DMS 273 (cell line): ENCODE data around the gene PSMD5.
"Not testable (repeated sequence)": the region's sequence is repeated elsewhere in the genome, so short reads cannot be mapped to it uniquely, and the experiment has no call there.

Source experiments
- DNase-seq: peaks from one replicate; lab custom pipeline; 2025; ENCODE audit not compliant: unreplicated experiment; lab: John Stamatoyannopoulos, UW

Gene PSMD5

DNA sequence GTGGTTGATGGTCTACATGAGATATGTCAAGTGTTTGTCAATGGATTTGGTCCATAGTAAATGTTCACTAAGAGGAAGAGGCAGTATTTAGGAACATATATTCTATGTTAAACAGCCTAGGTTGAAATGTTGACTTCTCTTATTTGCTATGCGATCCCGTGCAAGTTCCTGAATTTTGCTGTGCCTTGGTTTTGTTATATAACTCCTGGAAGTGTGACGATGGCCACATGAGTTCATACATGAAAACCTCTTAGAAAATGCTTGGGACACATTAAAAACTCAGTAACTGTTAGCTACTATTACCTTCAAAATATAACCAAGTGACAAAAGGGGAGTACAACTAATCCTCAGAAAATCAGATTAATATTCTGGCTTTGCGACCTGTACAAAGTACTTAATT is 27.6 kb downstream of the PSMD5 start:
- DNase-seq, result no peak

DNA sequence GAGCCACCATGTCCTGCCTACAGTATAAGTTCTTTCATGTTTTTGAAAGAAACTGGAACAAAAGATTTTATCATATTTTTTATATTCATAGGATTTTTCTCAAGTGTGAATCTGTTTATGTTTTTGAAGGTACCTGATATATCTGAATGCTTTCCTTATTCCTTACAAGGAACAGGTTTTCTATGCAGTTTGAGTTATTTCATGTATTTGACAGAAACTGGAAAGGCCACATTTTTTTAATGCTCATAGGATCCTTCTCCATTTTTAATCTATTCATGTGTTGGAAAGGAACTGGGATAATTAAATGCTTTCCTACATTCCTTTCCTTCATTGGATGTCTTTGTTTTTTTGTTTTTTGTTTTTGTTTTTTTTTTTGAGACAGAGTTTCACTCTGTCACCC is 33.8 kb downstream of the PSMD5 start:
- DNase-seq, result no peak

DNA sequence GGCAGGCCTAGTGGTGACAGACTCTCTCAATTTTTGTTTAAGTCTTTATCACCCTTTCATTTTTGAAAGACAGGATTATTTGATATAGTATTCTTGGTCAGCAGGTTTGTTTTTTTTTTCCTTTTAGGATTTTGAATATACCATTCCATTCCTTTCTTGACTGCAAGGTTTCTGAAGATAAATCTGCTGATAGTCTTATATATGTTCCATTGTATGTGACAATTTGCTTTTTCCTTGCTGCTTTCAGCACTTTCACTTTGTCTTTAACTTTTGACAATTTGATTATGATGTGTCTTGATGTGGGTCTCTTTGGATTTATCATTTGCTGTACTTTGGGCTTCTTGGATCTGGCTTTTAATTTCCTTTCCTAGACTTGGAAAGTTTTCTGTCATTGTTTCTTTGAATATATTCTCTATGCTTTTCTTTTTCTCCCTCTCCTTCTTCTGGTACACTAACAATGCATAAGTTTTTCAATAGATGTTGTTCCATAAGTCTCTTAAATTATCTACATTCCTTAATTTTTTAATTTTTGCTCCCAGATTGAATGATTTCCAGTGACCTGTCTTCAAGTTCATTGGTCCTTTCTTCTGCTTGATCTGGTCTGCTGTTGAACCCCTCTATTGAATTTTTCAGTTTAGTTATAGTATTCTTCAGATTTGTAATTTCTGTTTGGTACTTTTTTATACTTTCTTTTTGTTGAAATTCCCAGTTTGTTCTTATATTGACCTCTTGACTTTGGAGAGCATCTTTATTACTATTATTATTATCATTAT is 34.9 kb downstream of the PSMD5 start:
- no peak for DNase-seq

DNA sequence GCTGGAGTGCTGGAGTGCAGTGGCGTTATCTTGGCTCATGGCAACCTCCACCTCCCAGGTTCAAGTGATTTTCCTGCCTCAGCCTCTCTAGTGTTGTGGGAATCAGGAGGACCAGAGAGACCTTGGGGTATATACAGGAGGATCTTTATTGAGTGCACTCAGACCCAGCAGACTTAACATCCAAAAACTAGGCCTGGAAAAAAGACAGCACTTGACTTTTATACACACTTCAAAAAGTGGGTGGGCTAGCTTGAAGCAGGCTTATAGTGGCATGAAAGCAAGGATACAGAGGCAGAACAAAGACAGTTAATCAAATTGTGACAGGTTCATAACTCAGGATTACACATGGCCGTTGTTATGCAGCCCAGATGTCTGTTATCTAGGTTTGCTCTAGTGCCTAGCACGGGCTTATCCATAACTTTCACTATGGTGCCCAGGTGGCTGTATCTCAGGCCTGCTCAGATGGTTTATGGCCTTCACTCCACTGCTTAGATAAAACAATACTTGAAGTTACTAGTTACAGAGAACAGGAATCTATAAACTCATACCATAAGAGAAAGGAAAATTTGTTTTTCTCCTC is 37.8 kb downstream of the PSMD5 start:
- not testable (repeated sequence) for DNase-seq

DNA sequence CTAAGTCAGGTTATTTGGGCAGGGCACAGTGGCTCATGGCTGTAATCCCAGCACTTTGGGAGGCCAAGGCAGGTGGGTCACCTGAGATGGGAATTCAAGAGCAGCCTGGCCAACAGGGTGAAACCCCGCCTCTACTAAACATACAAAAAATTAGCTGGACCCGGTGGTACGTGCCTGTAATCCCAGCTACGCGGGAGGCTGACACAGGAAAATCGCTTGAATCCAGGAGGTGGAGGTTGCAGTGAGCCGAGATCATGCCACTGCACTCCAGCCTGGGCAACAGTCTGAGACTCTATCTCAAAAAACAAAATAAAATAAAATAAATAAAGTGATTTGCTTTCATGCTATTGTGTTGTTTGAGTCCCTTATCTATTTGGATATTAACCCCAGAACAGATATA is 41.3 kb downstream of the PSMD5 start:
- DNase-seq, result no peak

DNA sequence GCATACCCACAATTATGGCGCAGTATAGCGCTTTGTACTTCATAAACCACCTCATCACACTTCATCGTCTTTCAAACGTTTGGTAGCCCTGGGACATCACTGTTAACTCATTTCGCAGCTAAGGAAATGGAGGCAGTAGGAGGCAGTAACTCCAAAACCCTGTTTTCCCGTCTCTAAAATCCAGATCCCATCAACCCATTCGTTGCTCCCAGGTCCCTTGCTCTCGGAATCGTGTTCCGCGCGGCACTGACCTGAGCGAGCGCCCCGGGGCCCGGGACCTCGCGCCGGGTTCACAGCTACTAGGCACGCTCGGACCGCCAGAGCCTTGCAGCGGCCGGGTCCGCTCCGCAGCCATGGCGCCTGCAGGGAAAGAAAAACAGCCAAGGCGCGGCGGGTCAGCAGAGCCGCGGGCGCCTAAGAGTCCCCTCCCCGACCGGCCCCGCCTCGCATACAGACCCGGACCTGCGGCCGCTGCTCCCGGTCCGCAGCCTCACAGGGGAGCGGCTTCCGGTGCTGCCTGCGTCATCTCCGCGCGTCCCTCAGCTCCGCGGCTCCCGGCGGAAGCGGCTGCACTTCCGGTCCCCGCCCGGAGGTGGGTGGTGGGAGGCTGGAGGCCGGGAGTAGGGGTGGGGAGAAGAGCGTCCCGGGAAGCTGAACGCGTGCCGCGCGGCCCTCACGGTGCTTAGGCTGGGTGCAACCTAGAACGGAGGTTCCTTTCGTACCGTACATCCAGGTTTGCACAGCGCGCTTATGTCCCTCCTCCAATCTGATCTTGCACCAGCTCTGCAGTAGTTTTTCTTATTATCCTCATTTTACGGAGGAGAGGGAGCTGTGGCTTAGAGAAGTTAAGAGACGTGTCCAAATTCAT is 49.6 kb downstream of the PSMD5 start, which contains the start of gene FBXW2:
TSS of gene FBXW2 (minus strand) at position 519 of the 868 bp plus-strand sequence. CDS start 5,158 bp downstream, outside the sequence.
- DNase-seq, result peak; percentile 97

DNA sequence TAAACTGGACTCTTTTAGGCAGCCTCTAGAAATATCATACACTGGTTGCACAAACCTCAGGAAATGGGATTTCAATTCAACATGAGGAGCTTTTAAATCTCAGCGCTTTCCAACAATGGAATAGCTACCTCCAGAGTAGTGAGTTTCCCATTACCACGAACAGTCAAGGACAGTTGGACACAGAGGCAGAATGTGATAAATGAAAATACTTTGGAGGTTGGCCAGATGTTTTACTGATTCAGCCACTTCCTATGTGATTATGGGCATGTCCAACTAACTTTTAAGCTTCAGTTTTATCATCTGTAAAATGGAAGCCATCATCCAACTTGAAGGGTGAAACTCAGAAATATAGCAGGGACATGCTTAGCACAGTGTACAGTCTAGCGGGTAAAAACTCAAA is 51.6 kb downstream of the PSMD5 start:
- no peak for DNase-seq

DNA sequence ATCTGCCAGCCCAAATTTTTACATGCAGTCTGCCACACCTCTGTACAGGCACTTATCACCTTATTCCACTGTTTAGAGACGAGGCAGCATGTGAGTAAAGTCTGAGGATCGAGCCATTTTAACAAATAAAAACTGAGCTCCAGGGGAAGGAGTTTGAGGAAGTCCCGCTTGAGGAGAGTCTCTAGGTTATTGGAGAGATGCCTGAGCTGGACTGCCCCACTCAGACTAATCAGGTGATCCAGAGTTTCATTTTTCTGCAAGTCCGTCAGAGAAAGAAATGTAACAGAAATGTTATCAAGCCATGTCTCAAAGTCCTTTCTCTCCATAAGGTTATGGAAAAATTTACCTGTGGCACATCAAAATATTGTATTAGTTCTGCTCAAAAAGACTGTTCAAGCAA is 54.8 kb downstream of the PSMD5 start:
- DNase-seq, result no peak

DNA sequence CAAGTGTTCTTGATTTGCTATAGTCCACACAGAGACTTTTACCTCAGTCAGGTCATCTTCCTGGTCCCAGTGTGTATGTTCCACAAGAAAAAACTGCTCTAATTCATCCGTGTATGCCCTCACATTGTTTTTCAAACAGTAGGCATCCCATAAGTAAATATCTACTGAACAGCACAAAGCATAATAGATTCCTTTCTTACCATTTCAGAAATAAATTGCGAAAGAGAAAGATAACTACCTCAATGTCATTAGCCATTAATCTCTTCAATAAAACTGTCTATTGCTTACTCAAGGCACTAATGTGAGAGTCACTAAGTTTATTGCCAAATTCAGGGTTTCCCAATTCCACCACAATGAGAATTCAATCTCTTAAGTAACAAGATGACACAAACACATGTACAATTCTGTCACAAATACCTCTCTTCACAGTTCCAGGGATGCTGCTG is 59.1 kb downstream of the PSMD5 start:
- no peak for DNase-seq

DNA sequence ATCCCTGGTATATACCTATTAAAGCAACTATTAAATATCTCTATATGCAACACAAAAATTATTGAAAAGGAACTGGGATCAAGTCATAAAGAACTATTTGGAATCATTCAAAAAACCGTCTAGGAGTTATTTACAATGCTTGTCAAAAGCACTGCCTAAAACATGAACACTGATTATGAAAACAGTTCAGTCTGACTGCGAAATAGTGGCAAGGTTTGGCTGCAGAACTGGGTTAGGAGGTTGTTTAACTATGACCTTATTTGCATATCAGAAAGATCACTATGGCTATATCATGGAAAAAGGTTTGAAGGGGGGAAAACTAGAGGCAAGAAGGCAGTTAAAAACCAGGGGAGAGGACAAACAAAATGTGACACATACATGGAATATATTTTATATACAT is 61.5 kb downstream of the PSMD5 start:
- DNase-seq, result no peak

DNA sequence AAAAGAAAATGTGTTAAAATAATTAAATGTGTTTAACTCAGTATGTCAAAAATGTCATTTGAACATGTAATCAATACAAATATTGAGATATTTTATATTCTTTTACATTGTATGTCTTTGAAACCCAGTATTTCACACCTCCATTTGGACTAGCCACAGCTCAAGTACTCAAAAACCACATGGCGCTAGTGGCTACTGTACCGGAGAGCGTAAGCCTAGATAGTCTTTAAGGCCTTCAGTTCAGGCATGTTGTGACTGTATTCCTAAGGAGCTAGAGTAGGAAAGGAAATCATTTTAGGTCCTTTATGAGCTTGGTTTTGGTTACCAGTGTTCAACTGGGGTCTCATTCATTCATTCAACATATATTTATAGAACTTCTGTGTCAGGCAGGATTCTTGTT is 62.4 kb downstream of the PSMD5 start:
- DNase-seq, result no peak

DNA sequence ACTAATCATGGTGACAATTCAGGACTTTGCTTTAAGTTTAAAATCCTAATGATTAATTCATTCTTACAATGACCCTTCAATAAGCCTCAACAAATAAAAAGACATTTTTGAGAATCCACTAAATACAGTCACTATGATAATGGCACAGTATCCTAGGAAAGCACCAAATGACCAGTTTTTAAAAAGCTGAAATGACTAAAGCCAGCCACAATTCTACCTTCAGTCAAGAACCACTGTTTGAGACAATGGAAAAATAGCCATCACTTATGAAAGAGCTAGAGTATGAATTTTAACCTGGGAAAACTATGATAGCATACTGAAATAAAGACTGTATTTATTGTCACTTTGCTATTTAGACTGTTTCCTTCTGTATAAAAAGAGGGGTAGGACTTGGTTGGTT is 63.5 kb downstream of the PSMD5 start:
- DNase-seq, result no peak

DNA sequence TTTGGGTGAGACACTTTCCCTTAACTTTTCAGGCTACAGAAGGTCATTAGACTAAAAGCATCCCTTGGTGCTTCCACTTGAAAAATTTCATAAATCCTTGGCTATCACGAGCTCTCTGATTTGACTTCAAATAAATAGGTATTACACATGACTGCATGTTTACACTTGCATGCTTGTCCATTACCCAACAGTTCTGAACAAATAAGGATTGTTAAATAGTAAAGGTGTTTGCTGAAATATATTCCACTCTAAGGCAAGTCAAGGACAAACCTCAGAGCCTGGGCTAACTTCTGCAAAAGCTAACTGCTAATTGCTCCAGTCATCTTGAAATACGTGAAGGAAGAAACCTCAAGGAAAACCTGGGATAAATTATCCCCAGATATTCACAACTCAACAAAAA is 64.0 kb downstream of the PSMD5 start:
- DNase-seq, result no peak

DNA sequence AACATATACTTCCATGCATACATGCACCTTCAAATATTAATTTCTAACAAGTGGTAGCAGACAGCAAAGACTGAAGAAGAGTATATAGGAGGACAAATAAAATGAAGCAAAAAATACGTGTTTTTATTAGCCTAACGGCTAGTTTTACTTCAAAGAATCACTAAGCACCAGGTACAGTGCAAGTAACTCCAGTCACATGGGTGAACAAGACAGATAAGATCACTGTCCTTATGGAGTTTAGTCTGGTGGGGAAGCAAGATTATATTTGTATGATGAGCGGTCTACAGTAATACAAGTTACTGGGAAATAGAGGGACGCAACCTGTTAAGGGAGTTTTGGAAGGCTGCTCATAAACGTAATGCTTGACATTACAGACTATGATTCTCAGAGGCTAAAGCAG is 65.5 kb downstream of the PSMD5 start:
- DNase-seq, result no peak

DNA sequence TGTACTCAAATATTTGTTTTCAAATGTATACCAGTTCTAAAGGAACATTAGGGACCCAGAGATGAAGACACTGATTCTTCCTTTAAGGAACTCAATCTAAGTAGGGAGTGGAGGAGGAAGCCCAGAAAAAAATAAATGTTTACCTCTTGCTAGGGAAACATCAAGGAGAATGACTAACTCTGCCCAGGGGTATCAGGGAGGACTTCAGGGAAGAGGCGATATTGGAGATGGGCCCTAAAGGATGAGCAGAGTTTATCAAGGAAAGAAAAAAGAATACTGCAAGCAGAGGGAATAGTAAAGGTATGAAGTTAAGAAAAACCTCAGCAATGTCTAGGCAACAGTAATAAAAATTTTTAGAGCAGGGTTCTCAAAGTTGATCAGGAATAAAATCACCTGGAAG is 65.9 kb downstream of the PSMD5 start:
- no peak for DNase-seq

DNA sequence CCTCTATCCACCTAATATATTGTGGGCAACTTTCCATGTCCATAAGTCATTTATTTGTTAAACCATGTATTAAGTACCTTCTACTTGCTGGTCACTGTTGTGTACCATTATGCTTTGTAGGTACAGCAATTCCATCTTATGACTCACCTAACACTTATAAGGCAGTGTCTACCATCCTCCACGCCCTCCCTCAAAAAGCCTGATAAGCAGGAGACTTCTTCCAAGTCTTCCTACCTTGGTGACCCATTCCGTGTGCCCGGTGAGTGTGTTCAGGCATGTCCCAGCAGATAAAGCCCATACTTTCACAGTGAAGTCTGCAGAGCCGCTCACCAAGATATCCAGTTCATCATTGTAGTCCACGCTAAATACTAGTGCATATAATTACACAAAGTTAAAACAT is 66.9 kb downstream of the PSMD5 start:
- DNase-seq, result no peak

DNA sequence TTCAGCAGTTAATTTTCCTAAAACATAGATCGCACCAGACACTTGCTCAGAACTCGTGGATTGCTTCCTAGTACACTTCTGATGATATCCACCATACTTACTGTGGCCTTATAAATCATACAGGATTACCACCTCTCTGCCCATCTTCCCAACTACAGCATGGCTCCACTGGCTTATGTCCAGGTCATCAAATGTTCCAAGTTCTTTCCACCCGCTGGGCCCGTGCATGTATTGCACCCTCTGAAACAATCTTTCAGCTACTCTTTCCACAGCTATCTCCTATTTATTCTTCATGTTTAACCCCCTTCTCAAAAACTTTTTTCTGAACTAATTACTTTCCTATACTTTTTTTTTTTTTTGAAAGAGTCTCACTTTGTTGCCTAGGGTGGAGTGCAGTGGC is 68.0 kb downstream of the PSMD5 start:
- DNase-seq, result peak; percentile 32

DNA sequence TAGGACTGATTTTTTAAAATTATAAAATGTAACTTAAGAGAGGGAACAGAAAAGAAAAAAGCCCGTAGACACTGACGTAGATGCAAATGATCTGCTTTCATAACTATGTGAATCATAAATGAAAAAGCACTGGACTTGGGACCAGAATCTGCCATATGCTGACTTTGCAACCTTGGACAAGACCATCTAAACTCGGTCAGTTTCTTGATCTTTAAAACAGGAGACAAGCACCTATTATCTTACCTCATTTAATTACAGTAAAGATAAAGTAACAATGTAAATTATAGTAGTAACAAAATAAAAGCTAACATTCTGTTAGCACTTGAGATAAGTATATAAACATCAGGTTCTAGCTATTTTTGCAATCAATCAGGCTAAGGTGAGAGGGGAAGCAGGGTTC is 69.5 kb downstream of the PSMD5 start:
- DNase-seq, result no peak

DNA sequence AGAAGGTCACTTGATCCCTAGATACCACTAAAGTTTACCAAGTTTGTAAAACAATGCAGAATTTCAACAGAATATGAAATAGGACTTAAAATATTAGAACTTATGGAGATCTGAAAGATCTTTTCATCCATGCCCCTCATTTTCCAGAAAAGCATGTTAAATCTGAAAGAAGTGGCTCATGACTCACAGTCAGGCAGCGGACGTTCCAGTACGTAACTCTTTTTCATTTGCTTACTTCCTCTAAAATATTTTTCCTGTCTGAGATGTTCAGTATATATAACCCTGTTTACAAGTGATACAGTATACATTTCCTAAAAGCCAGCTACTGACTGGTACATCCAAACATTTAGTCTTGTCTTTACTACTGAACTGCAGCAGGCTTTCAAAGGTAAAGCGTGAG is 71.8 kb downstream of the PSMD5 start:
- DNase-seq, result no peak

DNA sequence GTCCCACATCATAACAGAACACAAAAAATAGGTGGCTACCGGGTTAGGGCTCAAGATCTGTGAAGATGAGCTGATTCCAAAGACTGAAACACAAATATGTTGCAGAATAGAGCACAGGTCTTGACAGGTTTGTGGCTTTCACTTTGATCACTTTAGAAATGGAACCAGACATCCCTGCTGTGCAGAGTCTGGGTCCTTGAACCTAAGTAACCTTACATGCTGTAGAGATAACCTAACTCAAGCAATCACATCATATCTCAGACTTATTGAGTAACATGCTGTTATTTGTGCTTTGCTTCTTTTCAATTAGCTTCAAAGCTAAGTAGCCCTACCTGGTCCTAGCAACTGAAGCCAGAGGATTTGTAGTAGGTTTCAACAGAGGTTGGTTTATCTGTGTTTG is 73.8 kb downstream of the PSMD5 start:
- DNase-seq, result no peak

DNA sequence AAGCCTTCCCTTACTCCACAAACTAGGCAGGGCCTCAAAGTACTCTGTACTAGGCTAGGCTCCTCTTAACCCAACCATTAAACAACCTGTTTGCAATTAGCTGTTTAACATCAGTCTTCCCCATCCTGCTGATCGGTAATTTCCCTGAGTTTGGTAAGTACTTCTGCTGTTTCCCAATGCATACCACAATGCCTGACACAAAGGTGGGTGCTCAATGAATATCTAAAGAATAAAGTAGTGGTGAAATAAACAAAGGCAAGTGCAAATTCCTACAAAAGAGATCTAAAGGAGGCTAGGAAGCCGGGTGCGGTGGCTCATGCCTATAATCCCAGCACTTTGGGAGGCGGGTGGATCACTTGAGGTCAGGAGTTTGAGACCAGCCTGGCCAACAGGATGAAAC is 74.5 kb downstream of the PSMD5 start:
- no peak for DNase-seq

DNA sequence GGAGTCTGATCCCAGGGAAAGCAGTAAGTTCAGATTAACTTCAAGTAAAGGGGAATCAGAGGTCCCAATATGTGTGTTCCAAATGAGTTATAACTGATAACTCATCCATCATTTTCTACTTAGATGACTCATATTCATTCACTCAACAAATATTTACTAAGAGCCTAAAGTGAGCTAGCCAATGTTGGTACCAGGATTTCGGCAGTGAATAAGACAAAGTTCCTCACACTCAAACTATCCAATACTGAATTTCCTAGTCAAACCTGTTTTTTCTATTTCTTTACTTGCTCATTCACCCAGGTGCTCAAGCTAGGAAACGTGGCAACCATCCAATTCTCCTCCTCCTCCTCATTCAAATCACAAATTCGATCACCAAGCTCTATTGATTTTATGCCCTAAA is 75.3 kb downstream of the PSMD5 start:
- no peak for DNase-seq
